GM18520 (cell line): ENCODE results near the gene UNKL.

Experiments
- ATAC-seq: cut with Tn5 transposase; IDR thresholded peaks from one replicate; pipeline ENCODE4 v1.9.1; 2021; ENCODE audit not compliant: unreplicated experiment

The UNKL gene, protein sequence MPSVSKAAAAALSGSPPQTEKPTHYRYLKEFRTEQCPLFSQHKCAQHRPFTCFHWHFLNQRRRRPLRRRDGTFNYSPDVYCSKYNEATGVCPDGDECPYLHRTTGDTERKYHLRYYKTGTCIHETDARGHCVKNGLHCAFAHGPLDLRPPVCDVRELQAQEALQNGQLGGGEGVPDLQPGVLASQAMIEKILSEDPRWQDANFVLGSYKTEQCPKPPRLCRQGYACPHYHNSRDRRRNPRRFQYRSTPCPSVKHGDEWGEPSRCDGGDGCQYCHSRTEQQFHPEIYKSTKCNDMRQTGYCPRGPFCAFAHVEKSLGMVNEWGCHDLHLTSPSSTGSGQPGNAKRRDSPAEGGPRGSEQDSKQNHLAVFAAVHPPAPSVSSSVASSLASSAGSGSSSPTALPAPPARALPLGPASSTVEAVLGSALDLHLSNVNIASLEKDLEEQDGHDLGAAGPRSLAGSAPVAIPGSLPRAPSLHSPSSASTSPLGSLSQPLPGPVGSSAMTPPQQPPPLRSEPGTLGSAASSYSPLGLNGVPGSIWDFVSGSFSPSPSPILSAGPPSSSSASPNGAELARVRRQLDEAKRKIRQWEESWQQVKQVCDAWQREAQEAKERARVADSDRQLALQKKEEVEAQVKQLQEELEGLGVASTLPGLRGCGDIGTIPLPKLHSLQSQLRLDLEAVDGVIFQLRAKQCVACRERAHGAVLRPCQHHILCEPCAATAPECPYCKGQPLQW

DNA sequence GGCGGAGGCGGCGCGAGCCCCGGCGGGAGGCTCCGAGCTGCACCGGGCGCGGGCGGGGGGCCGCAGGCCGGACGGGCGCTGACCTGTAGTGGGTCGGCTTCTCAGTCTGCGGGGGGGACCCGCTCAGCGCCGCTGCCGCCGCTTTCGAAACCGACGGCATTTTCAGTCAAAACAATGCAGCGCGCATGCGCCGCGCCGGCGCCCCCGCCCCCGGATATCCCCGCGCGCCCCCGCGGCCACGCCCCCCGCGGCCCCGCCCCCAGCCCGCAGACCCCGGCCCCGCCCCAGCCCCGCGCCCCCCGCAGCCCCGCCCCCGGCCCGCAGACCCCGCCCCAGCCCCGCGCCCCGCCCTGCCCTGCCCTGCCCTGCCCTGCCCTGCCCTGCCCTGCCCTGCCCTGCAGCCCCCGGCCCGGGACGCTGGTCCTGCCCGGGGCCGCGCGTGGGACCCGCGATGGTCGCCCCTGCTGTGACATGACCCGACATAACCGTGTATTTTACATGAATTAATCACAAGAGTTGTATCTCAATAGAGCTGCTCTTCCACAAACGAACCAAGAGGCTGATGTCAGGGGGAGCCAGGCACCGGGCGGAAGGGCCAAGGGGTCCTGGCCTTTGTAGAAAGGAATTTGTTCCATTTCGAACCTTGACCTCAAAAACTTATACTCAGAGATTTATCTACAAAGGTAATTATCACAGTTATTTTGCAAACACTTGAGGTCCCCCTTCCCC lies at the start of gene UNKL:
Gene UNKL (minus strand): TSS at position 173 of the 729 bp plus-strand sequence. CDS start 13 bp downstream, at position 160.
- ATAC-seq, result peak; percentile 61

DNA sequence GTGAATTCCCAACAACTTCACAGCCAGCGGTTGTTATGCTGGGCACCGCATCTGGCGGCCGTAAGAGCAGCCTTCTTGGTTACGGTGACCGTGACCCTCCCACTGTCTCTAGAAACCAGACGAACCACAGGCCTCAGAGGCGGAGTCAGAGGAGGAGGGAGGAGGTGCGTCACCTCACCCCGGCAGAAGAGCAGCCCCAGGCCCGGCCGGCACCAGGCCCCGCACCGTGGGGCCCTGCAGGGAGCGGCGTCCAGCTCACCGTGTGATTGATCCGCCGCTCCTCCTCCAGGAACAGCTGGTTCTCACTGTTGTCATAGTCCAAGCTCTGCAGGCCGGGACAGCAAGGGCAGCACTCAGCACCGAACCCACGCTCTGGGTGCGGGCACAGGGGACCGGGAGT lies 46.6 kb upstream of the UNKL start:
- no peak for ATAC-seq

DNA sequence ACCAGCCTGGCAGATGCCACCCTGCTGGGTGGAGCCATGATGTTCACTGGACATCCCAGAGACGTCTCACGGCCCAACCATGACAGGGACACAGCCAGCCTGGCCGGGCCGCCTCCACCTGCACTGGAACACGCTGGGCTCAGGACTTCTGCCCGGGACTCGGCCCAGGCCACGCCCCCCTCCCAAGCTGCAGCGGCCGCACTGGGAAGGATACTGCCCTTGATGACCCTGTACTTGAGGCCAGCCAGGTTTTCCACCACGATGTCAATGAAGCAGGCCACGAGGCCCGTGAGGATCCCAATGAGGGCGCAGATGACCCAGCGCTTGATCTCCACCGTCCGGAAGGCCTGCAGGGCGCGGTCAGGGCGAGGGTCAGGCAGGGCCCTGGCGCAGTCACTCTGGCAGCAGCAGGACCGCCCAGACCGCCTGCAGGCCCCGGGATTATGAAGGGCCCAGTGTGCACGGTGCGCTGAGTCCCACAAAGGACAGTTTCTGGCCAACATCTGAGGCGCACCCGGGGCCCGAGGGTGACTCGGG lies 46.2 kb upstream of the UNKL start:
- ATAC-seq, result no peak

DNA sequence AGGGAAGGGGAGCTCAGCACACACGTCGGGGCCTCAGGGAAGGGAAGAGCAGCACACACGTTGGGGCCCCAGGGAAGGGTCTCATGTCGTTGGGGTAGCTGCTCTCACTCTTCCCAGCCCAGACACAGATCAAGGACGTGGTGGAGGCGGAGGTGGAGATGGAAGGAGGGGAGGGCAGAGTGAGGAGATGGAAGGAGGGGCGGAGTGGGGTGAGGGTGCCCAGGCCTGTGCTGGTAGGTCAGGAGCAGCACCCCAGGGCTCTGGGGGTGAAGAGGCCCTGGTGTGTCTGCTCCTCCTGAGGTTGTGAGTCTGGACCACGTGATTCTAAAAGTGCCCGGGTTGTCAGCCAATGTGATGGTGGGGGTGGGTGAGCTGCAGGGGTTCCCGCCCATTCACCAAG lies 45.5 kb upstream of the UNKL start:
- ATAC-seq, result no peak

DNA sequence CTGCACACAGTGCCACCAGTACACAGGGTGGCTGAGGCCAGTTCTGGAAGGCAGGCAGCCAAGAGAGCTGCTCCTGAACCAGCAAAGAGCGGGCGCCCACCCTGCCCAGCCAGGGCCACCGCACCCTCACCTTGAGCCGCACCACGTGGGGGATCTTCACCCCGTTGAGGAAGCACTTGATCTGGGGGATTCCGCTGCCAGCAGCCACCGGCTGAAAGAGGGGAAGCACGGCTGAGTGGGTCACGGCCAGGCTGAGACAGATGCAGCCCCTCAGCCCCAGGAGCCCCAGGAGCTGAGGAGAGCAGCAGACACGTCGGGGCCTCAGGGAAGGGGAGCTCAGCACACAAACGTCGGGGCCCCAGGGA lies 44.5 kb upstream of the UNKL start:
- ATAC-seq, result no peak

DNA sequence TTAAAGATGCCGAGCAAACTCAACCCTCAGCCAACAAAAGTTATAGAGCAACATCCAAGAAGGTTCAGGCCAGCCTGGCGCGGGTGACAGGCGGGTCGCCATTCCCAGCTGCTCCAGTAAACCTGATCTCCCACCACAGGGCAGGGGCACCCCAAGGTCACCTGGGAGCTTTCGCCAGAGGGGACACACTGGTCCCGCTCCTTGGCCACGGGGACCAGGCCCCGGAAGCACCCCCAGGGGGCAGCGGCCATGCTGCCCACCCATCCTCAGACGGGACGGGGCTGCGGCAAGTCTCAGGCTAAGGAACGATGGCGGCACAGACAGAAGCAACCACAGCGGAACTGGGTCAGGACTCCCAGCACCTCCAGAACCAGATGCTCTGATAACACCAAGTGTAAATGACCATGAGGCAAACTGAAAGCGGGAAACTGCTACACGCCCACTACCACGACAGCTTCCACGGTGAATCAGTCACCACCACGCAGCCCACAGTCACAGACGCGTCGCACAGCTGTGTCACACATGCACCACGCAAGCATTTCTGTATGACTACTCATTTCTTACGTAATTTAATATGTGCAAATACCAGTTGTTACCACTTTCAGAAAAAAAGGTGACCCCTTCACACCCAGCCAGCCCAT lies 44.0 kb upstream of the UNKL start:
- no peak for ATAC-seq

DNA sequence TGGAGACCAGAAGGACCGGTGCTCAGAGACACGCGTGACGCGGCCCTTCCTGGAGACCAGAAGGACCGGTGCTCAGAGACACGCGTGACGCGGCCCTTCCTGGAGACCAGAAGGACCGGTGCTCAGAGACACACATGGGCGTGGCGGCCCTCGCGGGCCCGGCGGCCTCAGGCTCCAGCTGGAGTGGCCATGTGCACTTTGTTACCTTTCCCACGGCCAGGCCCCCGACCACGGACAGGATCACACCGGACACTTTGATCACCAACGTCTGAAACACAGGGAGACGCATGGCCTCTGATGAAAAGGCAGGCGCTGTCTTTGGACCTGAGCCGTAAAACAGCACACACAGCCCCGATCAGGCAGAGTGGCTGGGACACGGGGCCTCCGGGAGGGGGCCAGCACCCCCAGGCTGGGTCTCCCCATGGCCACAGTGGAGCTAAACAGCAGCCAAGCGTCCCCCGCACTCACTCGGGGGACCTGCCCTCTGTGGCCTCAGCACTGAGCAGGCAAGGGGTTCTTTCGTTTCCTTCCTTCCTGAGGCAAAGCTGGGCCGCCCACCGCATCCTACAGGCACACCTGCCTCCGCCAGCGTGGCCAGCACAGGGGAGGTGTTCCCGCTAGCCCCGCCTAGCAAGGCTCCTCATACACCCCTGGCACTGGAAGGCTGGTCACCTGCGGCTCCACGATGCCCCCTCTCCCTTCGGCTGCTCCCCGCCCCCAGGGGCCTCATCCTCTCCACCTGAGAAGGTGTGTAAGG lies 43.2 kb upstream of the UNKL start:
- ATAC-seq, result no peak

DNA sequence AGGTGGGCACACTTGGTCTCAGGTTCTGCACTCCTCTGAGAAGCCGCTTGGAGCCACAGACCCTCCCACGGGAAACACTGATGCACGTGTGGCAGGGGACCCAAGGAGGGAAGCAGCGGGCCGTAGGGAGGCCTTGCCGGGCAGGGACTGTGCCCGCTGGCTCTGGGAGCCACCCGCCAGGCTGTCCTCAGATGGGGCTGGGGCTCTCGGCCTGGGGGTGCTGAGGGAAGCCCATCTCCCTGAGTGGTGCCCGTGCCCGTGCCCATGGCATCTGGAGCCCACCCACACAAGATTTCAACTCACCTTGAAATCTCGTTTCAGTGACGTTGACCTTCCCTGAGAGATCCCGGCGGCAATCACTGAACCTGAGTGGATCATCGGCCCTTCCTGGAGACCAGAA lies 42.4 kb upstream of the UNKL start:
- no peak for ATAC-seq

DNA sequence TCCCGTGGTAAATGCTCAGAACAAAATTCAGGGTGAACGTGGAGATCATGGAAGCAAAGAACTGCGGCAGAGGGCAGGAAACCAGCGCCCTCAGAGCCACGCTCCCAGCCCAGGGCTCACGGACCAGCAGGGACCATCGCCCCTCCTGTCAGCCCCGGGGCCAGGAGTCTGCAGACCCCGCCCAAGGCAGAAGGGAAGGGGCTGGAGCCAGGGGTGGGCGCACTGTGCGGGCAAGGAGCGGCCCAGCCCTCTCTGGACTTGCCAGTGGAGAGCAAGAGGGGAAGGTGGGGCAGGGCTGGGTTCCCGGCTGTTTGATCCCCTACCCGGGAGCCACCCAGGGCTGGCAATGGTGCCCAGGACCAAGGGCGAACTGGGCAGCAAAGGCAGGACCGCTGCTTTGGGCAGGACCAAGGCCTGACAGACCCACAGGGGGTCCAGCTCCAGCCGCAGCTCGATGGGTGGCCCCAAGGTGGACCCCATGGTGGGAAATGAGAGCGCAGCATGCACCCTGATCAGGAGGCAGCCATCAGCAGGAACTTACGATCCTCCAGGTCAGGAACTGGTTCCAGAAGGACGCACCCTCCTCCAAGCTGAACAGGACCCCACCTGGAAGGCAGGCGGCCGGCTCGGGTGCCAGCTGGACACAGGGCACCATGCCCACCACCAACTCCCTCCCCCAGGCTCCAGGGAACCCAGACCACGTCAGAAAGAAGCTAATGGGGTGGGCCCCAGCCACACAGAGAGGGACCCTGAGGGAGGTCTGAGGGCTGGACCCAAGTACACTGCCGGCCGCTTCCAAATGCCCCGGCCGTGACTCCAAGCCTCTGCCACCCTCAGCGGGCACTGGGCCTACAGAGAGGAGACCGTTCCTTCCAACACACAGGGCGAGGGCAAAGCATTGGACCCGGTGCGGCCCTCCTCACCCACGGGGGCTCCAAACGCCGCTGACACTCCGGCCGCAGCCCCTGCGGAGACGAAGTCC lies 41.0 kb upstream of the UNKL start:
- no peak for ATAC-seq

DNA sequence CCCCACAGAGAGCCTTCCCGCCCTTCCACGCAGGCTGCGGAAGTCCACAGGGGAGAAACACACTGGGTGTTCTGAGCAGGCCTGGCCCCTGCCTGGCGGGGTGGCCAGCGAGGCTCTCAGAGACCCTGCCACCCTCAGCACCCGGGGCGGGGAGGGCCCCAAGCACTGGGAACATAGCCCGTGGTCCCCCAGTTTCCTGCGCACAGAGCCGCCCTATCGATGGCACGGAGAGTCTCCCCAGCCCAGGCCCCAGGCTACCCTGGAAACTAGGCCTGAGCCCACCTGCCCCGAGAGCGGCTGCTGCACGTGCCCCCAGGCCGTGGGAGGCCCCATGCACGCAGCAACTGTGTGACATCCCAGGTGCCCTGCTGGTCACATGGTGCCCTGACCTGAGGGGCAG lies 40.1 kb upstream of the UNKL start:
- ATAC-seq, result no peak

DNA sequence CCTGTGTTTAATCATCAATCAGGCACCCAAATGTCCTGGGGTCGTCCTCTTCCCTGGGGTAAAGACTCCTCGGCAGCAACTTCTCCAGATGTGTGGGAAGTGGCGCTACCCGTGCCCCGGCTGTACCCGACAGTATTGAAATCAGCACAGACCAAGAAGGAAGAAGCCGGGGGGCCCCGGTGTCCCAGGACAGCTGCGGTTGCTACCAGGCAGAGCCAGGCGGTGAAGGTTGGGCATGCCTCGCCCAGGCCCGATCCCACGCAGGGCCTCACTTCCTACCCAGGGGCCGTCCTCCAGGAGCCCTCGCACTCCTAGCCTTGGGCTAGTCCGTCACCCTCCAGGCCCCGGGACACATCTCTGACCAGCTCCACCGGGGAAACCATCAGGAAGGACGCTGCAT lies 38.8 kb upstream of the UNKL start:
- ATAC-seq, result no peak

DNA sequence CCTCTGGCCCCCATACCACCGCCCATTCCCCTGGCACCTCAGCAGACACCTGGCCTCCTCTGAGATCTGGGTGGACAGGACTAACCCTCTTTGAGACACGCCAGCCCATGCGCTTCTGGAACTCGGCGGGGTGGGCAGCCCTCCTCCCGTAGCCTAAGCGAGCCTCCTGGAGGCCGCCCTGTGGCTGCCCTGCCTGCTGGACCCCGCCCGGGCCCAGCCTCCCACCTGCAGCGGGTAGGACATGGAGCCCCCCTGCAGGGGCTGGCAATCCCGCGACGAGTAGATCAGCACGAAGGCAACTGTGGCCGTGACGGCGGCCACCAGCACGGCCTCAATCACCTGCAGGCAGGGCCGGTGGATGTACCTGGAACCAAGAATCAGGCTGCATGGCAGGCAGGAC lies 38.0 kb upstream of the UNKL start:
- ATAC-seq, result no peak

DNA sequence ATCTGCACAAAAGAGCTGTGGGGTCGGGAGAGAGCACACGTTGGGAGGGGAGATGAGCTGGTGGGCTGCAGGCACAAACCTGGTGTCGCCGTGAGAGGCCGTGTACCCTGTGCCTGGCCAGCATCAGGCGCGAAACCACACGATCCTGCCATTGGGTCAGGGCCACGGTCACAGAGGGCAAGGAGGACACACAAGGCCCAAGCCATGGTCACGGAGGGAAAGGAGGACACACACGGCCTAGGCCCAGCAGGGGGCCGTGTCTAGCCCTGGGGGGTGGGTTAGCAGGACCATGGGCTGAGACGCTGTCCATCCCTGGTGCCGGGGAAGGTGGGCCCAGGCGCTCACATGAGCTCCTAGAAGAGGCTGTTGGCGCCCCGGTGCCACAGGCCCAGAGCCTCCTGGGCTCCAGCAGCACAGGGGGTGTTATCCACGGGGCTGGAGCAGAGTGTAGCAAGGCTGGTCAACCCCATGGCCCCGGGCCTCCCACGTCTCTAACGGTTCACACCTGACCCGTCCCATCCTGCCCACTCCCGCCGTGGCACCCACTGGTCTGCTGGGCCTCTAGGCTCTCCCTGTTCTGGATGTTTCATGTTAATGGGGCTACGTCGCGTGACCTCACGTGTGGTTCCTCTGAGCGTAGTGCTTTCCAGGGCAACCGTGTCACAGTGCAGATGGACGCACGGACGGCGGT lies 37.3 kb upstream of the UNKL start:
- no peak for ATAC-seq

DNA sequence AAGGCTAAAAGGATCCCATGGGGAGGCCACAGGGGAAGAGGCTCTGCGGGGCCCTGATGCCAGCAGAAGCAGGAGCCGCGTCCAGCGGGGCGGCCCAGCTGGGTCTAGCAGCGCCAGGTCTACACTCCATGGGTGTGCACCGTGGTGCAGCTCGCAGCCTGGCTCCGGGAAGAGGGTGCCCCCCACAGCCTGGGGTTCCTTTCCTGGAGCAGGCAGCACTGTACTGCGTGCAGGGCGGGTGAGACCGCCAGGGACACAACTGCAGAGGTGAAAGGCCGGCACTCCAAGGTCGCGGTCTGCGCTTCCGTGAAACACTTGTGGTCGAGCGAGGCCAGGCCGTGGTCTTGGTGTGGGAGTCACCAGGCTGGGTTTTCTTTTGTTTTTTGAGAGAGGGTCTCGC lies 36.3 kb upstream of the UNKL start:
- ATAC-seq, result no peak

DNA sequence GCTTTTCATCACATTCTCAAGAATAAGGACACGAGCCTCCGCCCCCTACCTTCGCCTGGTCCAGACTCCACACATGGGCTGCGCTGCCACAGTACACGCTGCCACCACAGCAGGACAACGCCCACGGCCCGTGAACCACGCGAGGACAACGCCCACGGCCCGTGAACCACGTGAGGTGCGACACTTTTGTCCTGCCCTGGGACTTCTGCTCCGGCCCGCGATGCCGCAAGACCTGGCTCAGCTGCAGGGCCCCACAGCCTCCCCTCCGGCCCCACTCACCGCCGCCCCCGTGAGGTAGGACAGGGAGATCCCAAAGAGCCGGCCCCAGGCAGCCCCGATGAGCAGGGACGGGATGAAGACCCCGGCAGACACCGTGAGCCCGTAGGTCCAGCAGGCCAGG lies 35.7 kb upstream of the UNKL start:
- ATAC-seq, result no peak

DNA sequence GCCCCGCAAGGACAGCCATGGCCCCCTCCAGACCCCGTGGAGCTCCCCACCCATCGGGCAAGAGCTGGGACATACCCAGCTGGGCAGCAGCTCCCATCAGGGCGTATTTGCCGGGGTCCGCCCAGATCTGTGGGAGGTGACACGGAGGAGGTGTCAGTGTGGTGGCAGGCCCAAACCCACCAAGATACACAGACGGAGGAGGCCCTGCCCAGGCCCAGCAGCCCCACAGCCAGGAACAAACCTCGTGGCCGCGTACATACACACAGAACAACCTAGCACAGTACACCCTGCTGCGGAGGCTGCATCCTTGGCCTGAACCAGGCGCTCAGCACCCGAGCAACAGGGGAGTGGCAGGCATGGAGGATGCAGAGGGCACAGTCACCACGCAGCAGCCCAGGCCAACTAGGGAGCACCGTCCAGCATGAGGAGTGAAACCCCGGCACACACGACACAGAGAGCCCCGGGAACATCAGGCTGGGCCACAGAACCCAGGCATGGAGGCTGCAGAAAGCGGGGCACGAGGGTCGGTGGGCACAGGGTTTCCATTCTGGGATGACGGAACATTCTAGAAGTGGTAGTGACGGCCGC lies 34.8 kb upstream of the UNKL start:
- no peak for ATAC-seq

DNA sequence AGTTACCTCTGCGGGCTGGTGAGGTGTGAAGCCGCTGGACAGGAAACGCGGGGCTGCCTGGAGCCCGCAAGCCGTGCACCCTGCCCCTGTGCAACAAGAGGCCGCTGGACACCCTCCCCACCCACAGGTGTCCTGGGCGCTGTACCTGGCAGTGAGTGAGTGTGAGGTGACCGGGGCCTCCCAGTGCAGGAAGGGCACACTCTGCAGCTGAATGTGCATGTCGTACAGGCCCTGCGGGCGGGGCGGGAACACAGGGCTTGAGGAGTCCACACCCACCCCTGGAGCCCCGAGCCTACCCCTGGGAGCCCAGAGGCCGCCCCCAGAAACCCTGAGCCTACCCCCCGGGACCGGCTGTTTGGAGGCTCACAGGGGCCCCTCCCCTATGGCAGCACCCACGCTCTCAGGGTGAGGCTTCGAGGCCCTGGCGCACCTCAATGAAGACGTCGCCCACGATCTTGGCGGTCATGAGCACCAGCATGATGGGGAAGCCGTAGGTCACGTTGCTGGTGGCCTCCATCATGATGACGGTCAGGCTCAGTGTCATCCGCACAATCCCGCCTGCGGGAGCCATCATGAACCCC lies 34.1 kb upstream of the UNKL start:
- ATAC-seq, result no peak

DNA sequence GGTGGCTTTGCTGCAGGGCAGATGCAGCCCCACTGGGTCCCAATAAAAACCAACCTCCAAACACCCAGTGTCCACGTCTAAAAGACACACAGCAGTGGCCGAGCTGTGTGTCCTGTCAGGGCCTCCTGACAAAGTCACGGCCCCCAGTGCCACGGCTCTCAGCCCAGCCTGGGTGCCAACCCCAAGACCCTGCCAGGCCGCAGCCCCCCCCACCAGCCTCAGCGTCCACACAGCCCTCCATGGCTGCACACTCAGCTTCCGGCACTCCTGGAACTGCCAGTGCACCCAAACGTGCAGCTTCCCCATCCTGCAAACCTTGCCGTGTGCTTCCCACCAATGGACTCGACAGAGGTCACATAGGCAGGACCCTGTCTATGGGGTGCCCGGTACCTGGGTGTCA lies 33.5 kb upstream of the UNKL start:
- no peak for ATAC-seq
